ENCODE results near the gene ACSL5.

DNA sequence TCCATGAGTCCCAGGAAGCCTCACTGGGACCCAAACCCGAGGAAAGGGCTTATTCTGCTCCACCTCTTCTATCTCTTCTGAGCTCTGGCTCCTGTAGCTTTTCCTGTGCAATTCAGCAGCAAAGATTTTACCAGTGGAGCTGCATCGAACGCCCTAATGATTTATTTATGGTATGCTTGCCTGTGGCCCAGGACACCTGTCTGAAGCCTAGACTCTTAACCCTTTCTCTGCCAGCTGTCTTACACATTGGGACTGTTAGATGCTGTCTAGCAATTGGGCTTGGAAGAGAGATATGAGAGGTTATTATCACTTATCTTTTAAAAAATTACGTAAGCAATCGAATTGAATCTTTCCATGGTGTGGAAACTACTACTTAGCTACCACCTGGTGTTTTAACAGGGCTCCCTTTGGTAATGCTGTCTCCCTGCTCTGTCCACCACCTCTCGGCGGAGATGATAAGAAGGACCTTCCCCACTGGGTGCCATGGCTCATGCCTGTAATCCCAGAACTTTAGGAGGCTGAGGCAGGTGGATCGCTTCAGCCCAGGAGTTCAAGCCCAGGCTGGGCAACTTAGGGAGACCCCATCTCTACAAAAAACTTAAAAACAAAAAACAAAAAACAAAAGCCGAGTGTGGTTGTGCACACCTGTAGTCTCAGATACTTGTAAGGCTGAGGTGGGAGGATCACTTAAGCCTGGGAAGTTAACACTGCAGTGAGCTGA lies 8.8 kb downstream of the ACSL5 start:
- TF ChIP-seq, protein P1, sequence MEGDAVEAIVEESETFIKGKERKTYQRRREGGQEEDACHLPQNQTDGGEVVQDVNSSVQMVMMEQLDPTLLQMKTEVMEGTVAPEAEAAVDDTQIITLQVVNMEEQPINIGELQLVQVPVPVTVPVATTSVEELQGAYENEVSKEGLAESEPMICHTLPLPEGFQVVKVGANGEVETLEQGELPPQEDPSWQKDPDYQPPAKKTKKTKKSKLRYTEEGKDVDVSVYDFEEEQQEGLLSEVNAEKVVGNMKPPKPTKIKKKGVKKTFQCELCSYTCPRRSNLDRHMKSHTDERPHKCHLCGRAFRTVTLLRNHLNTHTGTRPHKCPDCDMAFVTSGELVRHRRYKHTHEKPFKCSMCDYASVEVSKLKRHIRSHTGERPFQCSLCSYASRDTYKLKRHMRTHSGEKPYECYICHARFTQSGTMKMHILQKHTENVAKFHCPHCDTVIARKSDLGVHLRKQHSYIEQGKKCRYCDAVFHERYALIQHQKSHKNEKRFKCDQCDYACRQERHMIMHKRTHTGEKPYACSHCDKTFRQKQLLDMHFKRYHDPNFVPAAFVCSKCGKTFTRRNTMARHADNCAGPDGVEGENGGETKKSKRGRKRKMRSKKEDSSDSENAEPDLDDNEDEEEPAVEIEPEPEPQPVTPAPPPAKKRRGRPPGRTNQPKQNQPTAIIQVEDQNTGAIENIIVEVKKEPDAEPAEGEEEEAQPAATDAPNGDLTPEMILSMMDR (IDR thresholded peaks at IDR 0.05; ENCODE audit: insufficient read depth, low read depth, low read length) = no peak
- no peak for TF ChIP-seq EZH2 (IDR thresholded peaks at IDR 0.05; ENCODE audit: insufficient read depth, low read length)

All from astrocyte (in vitro differentiated cells and primary cell).